DMS 273 (cell line): Measurements from ENCODE around the gene RBBP6.
"Not testable (repeated sequence)": the region's sequence is repeated elsewhere in the genome, so short reads cannot be mapped to it uniquely, and the experiment has no call there.

ENCODE experiments used
- DNase-seq: peaks from one replicate; lab custom pipeline; 2025; ENCODE audit not compliant: unreplicated experiment; lab: John Stamatoyannopoulos, UW

RBBP6 gene

GRCh38 chr16:24539295-24539849, at the start of gene RBBP6:
TSS of gene RBBP6 (plus strand) at chr16:24539566. CDS start at chr16:24540627, 1,061 bp downstream.
- DNase-seq, result peak; percentile 98

GRCh38 chr16:24490866-24491265, 48.5 kb upstream of the RBBP6 start:
- no peak for DNase-seq

GRCh38 chr16:24491731-24492130, 47.6 kb upstream of the RBBP6 start:
- DNase-seq, result no peak

- no peak for DNase-seq
Observed at GRCh38 chr16:24493821-24494220, 45.5 kb upstream of the RBBP6 start.

- not testable (repeated sequence) for DNase-seq
Observed at GRCh38 chr16:24495207-24495606, 44.2 kb upstream of the RBBP6 start.

- DNase-seq, result peak; percentile 16
Observed at GRCh38 chr16:24497440-24497839, 41.9 kb upstream of the RBBP6 start.

- peak; percentile 63 for DNase-seq
Observed at GRCh38 chr16:24499193-24499814, 40.1 kb upstream of the RBBP6 start.

GRCh38 chr16:24504472-24505345, 34.7 kb upstream of the RBBP6 start:
- DNase-seq, result peak; percentile 84

GRCh38 chr16:24505959-24506358, 33.4 kb upstream of the RBBP6 start:
- no peak for DNase-seq

GRCh38 chr16:24507959-24508480, 31.3 kb upstream of the RBBP6 start:
- DNase-seq, result no peak

- DNase-seq, result peak; percentile 11
Observed at GRCh38 chr16:24508614-24509013, 30.8 kb upstream of the RBBP6 start.

- no peak for DNase-seq
Observed at GRCh38 chr16:24509536-24509935, 29.8 kb upstream of the RBBP6 start.

- DNase-seq, result peak; percentile 6
Observed at GRCh38 chr16:24511174-24511573, 28.2 kb upstream of the RBBP6 start.

GRCh38 chr16:24511792-24512191, 27.6 kb upstream of the RBBP6 start:
- no peak for DNase-seq

GRCh38 chr16:24514096-24514495, 25.3 kb upstream of the RBBP6 start:
- DNase-seq, result no peak

- DNase-seq, result no peak
Observed at GRCh38 chr16:24515186-24515585, 24.2 kb upstream of the RBBP6 start.

GRCh38 chr16:24516900-24517669, 22.3 kb upstream of the RBBP6 start:
- DNase-seq, result peak; percentile 90

- DNase-seq, result no peak
Observed at GRCh38 chr16:24518498-24518897, 20.9 kb upstream of the RBBP6 start.

- DNase-seq, result no peak
Observed at GRCh38 chr16:24520983-24521382, 18.4 kb upstream of the RBBP6 start.

GRCh38 chr16:24522751-24523150, 16.6 kb upstream of the RBBP6 start:
- no peak for DNase-seq

- DNase-seq, result no peak
Observed at GRCh38 chr16:24523569-24523968, 15.8 kb upstream of the RBBP6 start.
